HEK293 (cell line): ENCODE results near the gene ZCCHC14.

Experiments
- CTCF ChIA-PET: fragments of 350-600 bp; formaldehyde crosslinking; extraction: SDS; loops from one replicate; lab custom pipeline; 2021; ENCODE audit warnings: antibody characterized with exemption; lab: Yijun Ruan, JAX
- POLR2A ChIA-PET: fragments of 300-600 bp; formaldehyde crosslinking; extraction: SDS; loops from one replicate; lab custom pipeline; 2020; ENCODE audit warnings: antibody characterized with exemption, inconsistent platforms; lab: Yijun Ruan, JAX
- H3K27ac ChIP-seq: fragments of 200-500 bp; sonication (Bioruptor generic); 2 replicates; pipeline ENCODE4 v1.5.1; 2014; ENCODE audit warnings: low read depth, low read length, control low read depth, inconsistent platforms; ENCODE audit errors: extremely low read depth
- H3K36me3 ChIP-seq, 2 experiments: fragments of 200-500 bp in 1 of 2; sonication (Bioruptor generic) in 1 of 2; 1 replicate in 1 of 2; 2 replicates in 1 of 2; pipeline ENCODE4 v1.5.1; 2014 to 2017; ENCODE audit warnings: inconsistent platforms in 2 of 2, low read length in 2 of 2; ENCODE audit not compliant: control insufficient read depth in 2 of 2, insufficient read depth in 1 of 2
- H3K4me1 ChIP-seq: fragments of 200-500 bp; sonication (Bioruptor generic); 2 replicates; pipeline ENCODE4 v1.5.1; 2014; ENCODE audit warnings: mild to moderate bottlenecking, low read length, inconsistent platforms; ENCODE audit not compliant: control insufficient read depth, insufficient read depth
- H3K4me3 ChIP-seq: 2 replicates; pipeline ENCODE4 v1.5.1; 2011; ENCODE audit warnings: low read depth, mild to moderate bottlenecking, control low read depth, low read length, moderate library complexity
- H3K9me3 ChIP-seq: fragments of 200-500 bp; sonication (Bioruptor generic); 2 replicates; pipeline ENCODE4 v1.5.1; 2014; ENCODE audit warnings: low read depth, low read length, inconsistent platforms; ENCODE audit not compliant: control insufficient read depth, insufficient read depth
- GLIS1 ChIP-seq: fragments of 450-650 bp; formaldehyde crosslinking; IDR thresholded peaks from 2 replicates; pipeline ENCODE4 v1.5.1; 2016; ENCODE audit warnings: missing biosample characterization, missing genetic modification characterization
- HOXD13 ChIP-seq: sonication (generic); formaldehyde crosslinking; IDR thresholded peaks from 2 replicates; pipeline ENCODE4 v1.8.0; 2022; ENCODE audit warnings: missing genetic modification reagents, borderline replicate concordance
- MEIS1 ChIP-seq: sonication (generic); formaldehyde crosslinking; IDR thresholded peaks from 2 replicates; pipeline ENCODE4 v1.8.1; 2022; ENCODE audit warnings: missing genetic modification reagents, mild to moderate bottlenecking, borderline replicate concordance
- PBX3 ChIP-seq: sonication (generic); formaldehyde crosslinking; IDR thresholded peaks from 2 replicates; pipeline ENCODE4 v1.8.1; 2022; ENCODE audit warnings: mild to moderate bottlenecking, moderate library complexity, missing genetic modification reagents
- PRDM1 ChIP-seq: fragments of 450-650 bp; formaldehyde crosslinking; IDR thresholded peaks from 2 replicates; pipeline ENCODE4; 2016; ENCODE audit warnings: missing biosample characterization, missing genetic modification characterization
- TRIM28 ChIP-seq: IDR thresholded peaks from 2 replicates; pipeline ENCODE4 v1.6.1; 2011; ENCODE audit warnings: low read length, control low read depth, borderline replicate concordance
- ZBTB8A ChIP-seq: fragments of 450-650 bp; formaldehyde crosslinking; IDR thresholded peaks from 2 replicates; pipeline ENCODE4 v1.5.1; 2016; ENCODE audit warnings: missing biosample characterization, missing genetic modification characterization
- ZFP41 ChIP-seq: fragments of 450-650 bp; formaldehyde crosslinking; IDR thresholded peaks from 2 replicates; pipeline ENCODE4 v1.5.1; 2016; ENCODE audit warnings: missing biosample characterization, missing genetic modification characterization, borderline replicate concordance
- ZFP69B ChIP-seq: fragments of 450-650 bp; formaldehyde crosslinking; IDR thresholded peaks from 2 replicates; pipeline ENCODE4 v1.5.1; 2016; ENCODE audit warnings: missing biosample characterization, missing genetic modification characterization
- ZNF121 ChIP-seq: fragments of 450-650 bp; formaldehyde crosslinking; IDR thresholded peaks from 2 replicates; pipeline ENCODE4 v1.5.1; 2016; ENCODE audit warnings: missing biosample characterization, missing genetic modification characterization
- ZNF132 ChIP-seq: fragments of 450-650 bp; formaldehyde crosslinking; IDR thresholded peaks from 2 replicates; pipeline ENCODE4 v1.5.1; 2017; ENCODE audit warnings: missing biosample characterization, missing genetic modification characterization, borderline replicate concordance
- ZNF140 ChIP-seq: fragments of 450-650 bp; formaldehyde crosslinking; IDR thresholded peaks from 2 replicates; pipeline ENCODE4 v1.5.1; 2016; ENCODE audit warnings: missing biosample characterization, missing genetic modification characterization
- ZNF146 ChIP-seq: fragments of 450-650 bp; formaldehyde crosslinking; IDR thresholded peaks from 2 replicates; pipeline ENCODE4 v1.5.1; 2016; ENCODE audit warnings: missing biosample characterization, missing genetic modification characterization
- ZNF174 ChIP-seq: fragments of 450-650 bp; formaldehyde crosslinking; IDR thresholded peaks from 2 replicates; pipeline ENCODE4 v1.5.0; 2017; ENCODE audit warnings: missing biosample characterization, mild to moderate bottlenecking, missing genetic modification characterization
- ZNF221 ChIP-seq: fragments of 450-650 bp; formaldehyde crosslinking; IDR thresholded peaks from 2 replicates; pipeline ENCODE4 v1.5.1; 2017; ENCODE audit warnings: missing biosample characterization, missing genetic modification characterization, borderline replicate concordance
- ZNF248 ChIP-seq: fragments of 450-650 bp; formaldehyde crosslinking; IDR thresholded peaks from 2 replicates; pipeline ENCODE4 v1.5.1; 2017; ENCODE audit warnings: missing biosample characterization, missing genetic modification characterization
- ZNF311 ChIP-seq: fragments of 450-650 bp; formaldehyde crosslinking; IDR thresholded peaks from 2 replicates; pipeline ENCODE4 v1.5.1; 2017; ENCODE audit warnings: missing biosample characterization, missing genetic modification characterization, borderline replicate concordance
- ZNF398 ChIP-seq: fragments of 450-650 bp; formaldehyde crosslinking; IDR thresholded peaks from 2 replicates; pipeline ENCODE4 v1.5.1; 2017; ENCODE audit warnings: missing biosample characterization, missing genetic modification characterization
- ZNF514 ChIP-seq: fragments of 450-650 bp; formaldehyde crosslinking; IDR thresholded peaks from 2 replicates; pipeline ENCODE4 v1.5.1; 2016; ENCODE audit warnings: missing biosample characterization, missing genetic modification characterization
- ZNF560 ChIP-seq: fragments of 450-650 bp; formaldehyde crosslinking; IDR thresholded peaks from 2 replicates; pipeline ENCODE4 v1.5.1; 2017; ENCODE audit warnings: missing biosample characterization, missing genetic modification characterization, borderline replicate concordance
- ZNF585B ChIP-seq: fragments of 450-650 bp; formaldehyde crosslinking; IDR thresholded peaks from 2 replicates; pipeline ENCODE4 v1.5.1; 2016; ENCODE audit warnings: missing biosample characterization, missing genetic modification characterization
- ZNF639 ChIP-seq: fragments of 450-650 bp; formaldehyde crosslinking; IDR thresholded peaks from 2 replicates; pipeline ENCODE4 v1.5.1; 2016; ENCODE audit warnings: missing biosample characterization, missing genetic modification characterization
- ZNF843 ChIP-seq: fragments of 450-650 bp; formaldehyde crosslinking; IDR thresholded peaks from 2 replicates; pipeline ENCODE4 v1.5.1; 2016; ENCODE audit warnings: missing biosample characterization, missing genetic modification characterization
- ZSCAN4 ChIP-seq: fragments of 450-650 bp; formaldehyde crosslinking; IDR thresholded peaks from 2 replicates; pipeline ENCODE4 v1.5.1; 2017; ENCODE audit warnings: missing biosample characterization, missing genetic modification characterization
- ZXDB ChIP-seq: fragments of 450-650 bp; formaldehyde crosslinking; IDR thresholded peaks from 2 replicates; pipeline ENCODE4 v1.5.1; 2016; ENCODE audit warnings: missing biosample characterization, missing genetic modification characterization

ZCCHC14 gene

GRCh38 chr16:87412996-87413421 is 79.8 kb downstream of the ZCCHC14 start:
- TF ChIP-seq PBX3 (CRISPR knock-in tag) (no peak), ZNF248 (tag by site-specific recombination) (no peak), ZNF146 (tag by site-specific recombination) (no peak), ZNF311 (tag by site-specific recombination) (no peak), ZBTB8A (tag by site-specific recombination) (no peak), MEIS1 (CRISPR knock-in tag) (no peak), ZNF560 (no peak), ZNF585B (no peak)
- TF ChIP-seq, all 188 proteins: peak for 0
- H3K9me3 ChIP-seq: no peaks in the 10 kb centered on the region
- POLR2A ChIA-PET: no interaction called here
- H3K27ac ChIP-seq: no peak overlapping the region
- no peak overlapping the region for H3K4me3 ChIP-seq
- CTCF ChIA-PET: interaction anchor here (0.8 kb wide), 1 partner anchor 223 kb away, joined by 3 read pairs; no protein-coding TSS in a partner anchor
- H3K36me3 ChIP-seq: peaks cover 8 to 88% of the 10 kb centered on the region in 2 experiments; a peak in 2 of 3 replicates
- H3K4me1 ChIP-seq: no peaks in the 10 kb centered on the region

GRCh38 chr16:87412371-87412995 is 80.3 kb downstream of the ZCCHC14 start:
- no peaks in the 10 kb centered on the region for H3K9me3 ChIP-seq
- TF ChIP-seq ZNF121 (no peak), PRDM1 (no peak), ZNF221 (tag by site-specific recombination) (no peak), ZNF132 (tag by site-specific recombination) (no peak), ZNF248 (tag by site-specific recombination) (no peak), ZNF514 (no peak)
- H3K27ac ChIP-seq: no peak overlapping the region
- no peak overlapping the region for H3K4me3 ChIP-seq
- H3K4me1 ChIP-seq: no peaks in the 10 kb centered on the region
- ChIA-PET POLR2A (no interaction called here), CTCF (interaction anchor here (0.8 kb wide), 1 partner anchor 224 kb away, joined by 3 read pairs; no protein-coding TSS in a partner anchor)
- peaks cover 8 to 88% of the 10 kb centered on the region in 2 experiments; a peak in 2 of 3 replicates for H3K36me3 ChIP-seq

GRCh38 chr16:87411375-87412271 is 81.2 kb downstream of the ZCCHC14 start:
- peaks cover 8 to 88% of the 10 kb centered on the region in 2 experiments; a peak in 2 of 3 replicates for H3K36me3 ChIP-seq
- no peaks in the 10 kb centered on the region for H3K4me1 ChIP-seq
- no peaks in the 10 kb centered on the region for H3K9me3 ChIP-seq
- TF ChIP-seq ZNF843 (tag by site-specific recombination): no peak
- no peak for TF ChIP-seq ZNF174
- TF ChIP-seq TRIM28: no peak
- TF ChIP-seq ZFP69B (tag by site-specific recombination): no peak
- TF ChIP-seq HOXD13 (CRISPR knock-in tag): no peak
- TF ChIP-seq ZNF140: no peak
- no peak for TF ChIP-seq ZFP41 (tag by site-specific recombination)
- no peak for TF ChIP-seq ZSCAN4 (tag by site-specific recombination)
- TF ChIP-seq ZXDB (tag by site-specific recombination): no peak
- no peak for TF ChIP-seq ZNF639 (tag by site-specific recombination)
- no peak for TF ChIP-seq GLIS1
- no peak for TF ChIP-seq ZNF398 (tag by site-specific recombination)
- CTCF ChIA-PET: no interaction called here
- POLR2A ChIA-PET: no interaction called here
- no peak overlapping the region for H3K27ac ChIP-seq
- no peak overlapping the region for H3K4me3 ChIP-seq
